Parathyroid adenoma (tissue), 2 donors: ENCODE data around the gene NOL4L.

Experiments used
- H2AFZ ChIP-seq: fragments of 300-600 bp; sonication (generic); one replicate; pipeline ENCODE4 v1.7.0; 2017; ENCODE audit warnings: antibody characterized with exemption, mild to moderate bottlenecking
- H3K27ac ChIP-seq: fragments of 300-600 bp; sonication (generic); one replicate; pipeline ENCODE4 v1.7.0; 2017
- H3K27me3 ChIP-seq: fragments of 300-600 bp; sonication (generic); one replicate; pipeline ENCODE4 v1.7.0; 2017; ENCODE audit warnings: low read length; ENCODE audit not compliant: control insufficient read depth, insufficient read depth
- H3K36me3 ChIP-seq: fragments of 300-600 bp; sonication (generic); one replicate; pipeline ENCODE4 v1.7.0; 2017; ENCODE audit warnings: low read length; ENCODE audit not compliant: control insufficient read depth, insufficient read depth
- H3K4me1 ChIP-seq: fragments of 300-600 bp; sonication (generic); one replicate; pipeline ENCODE4 v1.7.0; 2017; ENCODE audit warnings: control low read depth
- H3K4me2 ChIP-seq: fragments of 300-600 bp; sonication (generic); one replicate; pipeline ENCODE4 v1.7.0; 2017; ENCODE audit warnings: low read length
- H3K4me3 ChIP-seq: fragments of 300-600 bp; sonication (generic); one replicate; pipeline ENCODE4 v1.7.0; 2017; ENCODE audit warnings: low read depth, low read length
- H3K79me2 ChIP-seq: fragments of 300-600 bp; sonication (generic); one replicate; pipeline ENCODE4 v1.7.0; 2017; ENCODE audit warnings: control low read depth
- H3K9ac ChIP-seq: fragments of 300-600 bp; sonication (generic); one replicate; pipeline ENCODE4 v1.7.0; 2017; ENCODE audit warnings: mild to moderate bottlenecking
- H3K9me3 ChIP-seq: fragments of 300-600 bp; sonication (generic); one replicate; pipeline ENCODE4 v1.7.0; 2017; ENCODE audit warnings: low read length; ENCODE audit not compliant: control insufficient read depth
- TF ChIP-seq, protein P1 (sequence below): fragments of 300-600 bp; sonication (generic); IDR thresholded peaks from one replicate; pipeline ENCODE4 v1.7.0; 2017; ENCODE audit warnings: antibody characterized with exemption, mild to moderate bottlenecking
- donor health status: primary hyperparathyroidism.

The NOL4L gene

DNA sequence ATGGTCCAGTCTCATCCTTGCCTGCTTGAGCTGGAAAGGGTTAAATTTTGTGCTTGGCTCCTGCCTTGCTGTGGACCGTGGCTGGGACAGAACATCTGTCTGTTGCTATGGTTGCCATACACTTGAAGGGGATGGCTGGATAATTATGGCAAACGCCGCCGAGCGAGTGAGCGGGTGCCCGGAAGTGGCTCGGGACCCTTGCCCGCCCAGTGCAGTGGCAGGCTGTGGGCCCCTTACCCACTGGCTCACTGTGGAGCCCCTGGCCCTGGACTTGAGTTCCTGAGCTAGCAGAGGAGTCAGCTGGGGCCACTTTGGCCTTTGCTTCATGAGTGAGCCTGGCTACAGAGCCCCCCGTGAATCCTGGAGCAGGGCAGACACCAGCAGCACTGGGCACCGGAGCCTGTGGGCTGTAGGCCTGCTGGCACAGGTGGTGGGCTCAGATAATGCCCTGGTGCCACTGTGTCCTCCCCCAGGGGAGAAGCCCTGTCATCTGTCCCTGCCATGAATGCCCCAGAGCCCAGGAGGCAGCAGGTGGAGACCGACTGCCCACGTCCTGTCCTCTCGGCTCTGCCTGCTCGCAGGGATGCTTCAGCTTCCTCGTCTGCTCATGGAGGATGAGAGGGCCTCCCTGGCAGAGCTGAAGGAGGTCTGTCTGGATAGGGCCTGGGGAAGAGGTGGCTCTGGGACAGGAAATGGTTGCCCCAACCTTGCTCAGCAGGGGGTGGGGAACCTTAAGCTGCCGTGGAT lies 25.5 kb upstream of the NOL4L start:
- Histone ChIP-seq H3K4me2 (no peak overlapping the region), H3K4me3 (no peak overlapping the region), H3K9ac (no peak overlapping the region), H3K36me3 (no peaks in the 10 kb centered on the region), H3K27me3 (no peaks in the 10 kb centered on the region), H2AFZ (no peak overlapping the region), H3K79me2 (no peaks in the 10 kb centered on the region), H3K9me3 (no peaks in the 10 kb centered on the region), H3K4me1 (no peaks in the 10 kb centered on the region), H3K27ac (no peak overlapping the region)
- TF ChIP-seq, protein P1, sequence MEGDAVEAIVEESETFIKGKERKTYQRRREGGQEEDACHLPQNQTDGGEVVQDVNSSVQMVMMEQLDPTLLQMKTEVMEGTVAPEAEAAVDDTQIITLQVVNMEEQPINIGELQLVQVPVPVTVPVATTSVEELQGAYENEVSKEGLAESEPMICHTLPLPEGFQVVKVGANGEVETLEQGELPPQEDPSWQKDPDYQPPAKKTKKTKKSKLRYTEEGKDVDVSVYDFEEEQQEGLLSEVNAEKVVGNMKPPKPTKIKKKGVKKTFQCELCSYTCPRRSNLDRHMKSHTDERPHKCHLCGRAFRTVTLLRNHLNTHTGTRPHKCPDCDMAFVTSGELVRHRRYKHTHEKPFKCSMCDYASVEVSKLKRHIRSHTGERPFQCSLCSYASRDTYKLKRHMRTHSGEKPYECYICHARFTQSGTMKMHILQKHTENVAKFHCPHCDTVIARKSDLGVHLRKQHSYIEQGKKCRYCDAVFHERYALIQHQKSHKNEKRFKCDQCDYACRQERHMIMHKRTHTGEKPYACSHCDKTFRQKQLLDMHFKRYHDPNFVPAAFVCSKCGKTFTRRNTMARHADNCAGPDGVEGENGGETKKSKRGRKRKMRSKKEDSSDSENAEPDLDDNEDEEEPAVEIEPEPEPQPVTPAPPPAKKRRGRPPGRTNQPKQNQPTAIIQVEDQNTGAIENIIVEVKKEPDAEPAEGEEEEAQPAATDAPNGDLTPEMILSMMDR = no peak

DNA sequence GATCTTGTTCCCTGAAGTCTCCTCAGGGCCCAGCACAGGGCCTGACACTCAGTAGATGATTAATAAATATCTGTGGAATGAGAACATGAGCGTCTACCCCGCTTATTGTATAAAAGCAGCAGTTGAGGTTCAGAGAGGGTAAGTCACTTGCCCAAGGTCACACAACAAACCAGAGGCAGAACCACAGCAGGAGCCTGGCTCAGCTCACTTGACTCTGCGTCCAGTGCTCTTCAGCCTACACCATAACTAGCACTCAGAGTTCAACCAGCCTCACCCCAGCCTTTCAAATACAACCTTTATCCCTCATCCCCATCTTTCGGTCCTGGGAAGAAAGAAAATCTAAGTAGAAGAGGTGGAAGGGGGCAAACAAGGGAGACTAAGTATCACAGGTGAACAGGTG lies 24.9 kb upstream of the NOL4L start:
- H3K4me3 ChIP-seq = no peak overlapping the region
- H3K4me2 ChIP-seq = no peak overlapping the region
- no peaks in the 10 kb centered on the region for H3K4me1 ChIP-seq
- no peaks in the 10 kb centered on the region for H3K36me3 ChIP-seq
- H3K79me2 ChIP-seq = no peaks in the 10 kb centered on the region
- H3K9me3 ChIP-seq = no peaks in the 10 kb centered on the region
- no peak overlapping the region for H3K9ac ChIP-seq
- TF ChIP-seq, protein P1 = no peak
- H3K27ac ChIP-seq = no peak overlapping the region
- H2AFZ ChIP-seq = no peak overlapping the region
- no peaks in the 10 kb centered on the region for H3K27me3 ChIP-seq

DNA sequence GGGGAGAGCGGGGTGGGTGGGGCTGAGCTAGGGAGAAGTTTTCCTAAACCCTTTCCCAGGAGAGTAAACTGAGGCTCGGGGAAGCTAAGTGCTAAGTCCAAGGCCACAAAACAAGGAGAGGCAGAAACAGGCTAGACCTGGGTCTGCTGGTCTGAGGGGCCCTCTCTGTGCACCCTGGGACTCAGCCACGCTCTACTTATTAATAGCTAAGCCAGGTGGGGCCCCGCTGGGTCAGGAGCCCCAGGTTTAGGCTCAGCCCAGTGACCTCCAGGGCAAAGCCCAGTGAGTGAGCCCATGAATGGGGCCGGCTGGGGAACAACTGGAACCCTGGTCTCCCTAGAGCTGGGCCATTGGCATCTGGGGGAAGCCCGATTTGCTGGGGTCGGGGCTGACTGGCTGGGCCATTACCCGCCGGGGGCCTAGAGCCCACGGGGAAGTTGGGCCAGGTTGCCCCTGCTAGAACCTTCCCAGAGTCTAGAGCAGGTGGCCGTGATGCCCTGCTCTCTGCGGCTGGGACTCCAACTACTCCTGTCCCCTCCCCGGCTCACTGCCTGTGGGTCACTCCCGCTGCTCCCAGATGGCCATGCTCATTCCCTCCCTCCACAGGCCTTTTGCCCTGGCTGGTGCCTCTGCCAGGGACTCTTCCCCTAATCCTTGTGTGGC lies 24.1 kb upstream of the NOL4L start:
- H3K4me3 ChIP-seq = no peak overlapping the region
- H3K9ac ChIP-seq = no peak overlapping the region
- no peaks in the 10 kb centered on the region for H3K27me3 ChIP-seq
- no peaks in the 10 kb centered on the region for H3K9me3 ChIP-seq
- no peaks in the 10 kb centered on the region for H3K4me1 ChIP-seq
- no peaks in the 10 kb centered on the region for H3K36me3 ChIP-seq
- H2AFZ ChIP-seq = no peak overlapping the region
- H3K27ac ChIP-seq = no peak overlapping the region
- TF ChIP-seq, protein P1 = no peak
- no peak overlapping the region for H3K4me2 ChIP-seq
- no peaks in the 10 kb centered on the region for H3K79me2 ChIP-seq

DNA sequence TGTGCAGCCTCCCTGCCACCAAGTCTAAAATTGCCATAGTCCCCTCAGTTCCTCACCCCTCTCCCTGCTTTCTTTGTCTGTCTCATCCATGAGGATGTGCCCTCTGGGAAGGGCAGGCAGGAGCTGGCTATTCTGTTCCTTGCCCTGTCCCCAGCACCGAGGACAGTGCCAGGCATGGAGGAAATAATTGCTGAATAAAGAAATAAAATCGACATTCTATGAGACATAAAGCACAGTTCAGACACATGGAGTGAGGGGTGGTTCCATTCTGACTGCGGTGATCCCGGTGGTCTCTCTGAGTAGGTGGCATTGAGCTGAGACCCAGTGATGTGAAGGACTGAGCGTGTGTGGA lies 23.5 kb upstream of the NOL4L start:
- Histone ChIP-seq H3K36me3 (no peaks in the 10 kb centered on the region), H3K4me3 (no peak overlapping the region), H3K27me3 (no peaks in the 10 kb centered on the region), H3K4me1 (no peaks in the 10 kb centered on the region), H3K79me2 (no peaks in the 10 kb centered on the region), H3K9ac (no peak overlapping the region), H2AFZ (no peak overlapping the region), H3K4me2 (no peak overlapping the region), H3K27ac (no peak overlapping the region), H3K9me3 (no peaks in the 10 kb centered on the region)
- TF ChIP-seq, protein P1 = no peak
